ENCODE data around the gene NCF1.
"Not testable (repeated sequence)": the region's sequence is repeated elsewhere in the genome, so short reads cannot be mapped to it uniquely, and the experiment has no call there.

- TF ChIP-seq CTCF (IDR thresholded peaks at IDR 0.05); EZH2 (IDR thresholded peaks at IDR 0.05; ENCODE audit: borderline replicate concordance, insufficient read depth, low read depth, low read length, poor library complexity, severe bottlenecking): not testable (repeated sequence)
These were observed 15.5 kb downstream of the NCF1 start for GRCh38 chr7:74789200-74789736.

Data from B cell (primary cell).